HG03139 (cell line): ENCODE data around the gene WDPCP.
"Not testable (repeated sequence)": the region's sequence is repeated elsewhere in the genome, so short reads cannot be mapped to it uniquely, and the experiment has no call there.

Experiments used
- ATAC-seq: cut with Tn5 transposase; IDR thresholded peaks from one replicate; pipeline ENCODE4 v1.9.1; 2021; ENCODE audit not compliant: unreplicated experiment

WDPCP gene, protein sequence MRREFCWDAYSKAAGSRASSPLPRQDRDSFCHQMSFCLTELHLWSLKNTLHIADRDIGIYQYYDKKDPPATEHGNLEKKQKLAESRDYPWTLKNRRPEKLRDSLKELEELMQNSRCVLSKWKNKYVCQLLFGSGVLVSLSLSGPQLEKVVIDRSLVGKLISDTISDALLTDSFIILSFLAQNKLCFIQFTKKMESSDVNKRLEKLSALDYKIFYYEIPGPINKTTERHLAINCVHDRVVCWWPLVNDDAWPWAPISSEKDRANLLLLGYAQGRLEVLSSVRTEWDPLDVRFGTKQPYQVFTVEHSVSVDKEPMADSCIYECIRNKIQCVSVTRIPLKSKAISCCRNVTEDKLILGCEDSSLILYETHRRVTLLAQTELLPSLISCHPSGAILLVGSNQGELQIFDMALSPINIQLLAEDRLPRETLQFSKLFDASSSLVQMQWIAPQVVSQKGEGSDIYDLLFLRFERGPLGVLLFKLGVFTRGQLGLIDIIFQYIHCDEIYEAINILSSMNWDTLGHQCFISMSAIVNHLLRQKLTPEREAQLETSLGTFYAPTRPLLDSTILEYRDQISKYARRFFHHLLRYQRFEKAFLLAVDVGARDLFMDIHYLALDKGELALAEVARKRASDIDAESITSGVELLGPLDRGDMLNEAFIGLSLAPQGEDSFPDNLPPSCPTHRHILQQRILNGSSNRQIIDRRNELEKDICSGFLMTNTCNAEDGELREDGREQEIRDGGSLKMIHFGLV

GRCh38 chr2:63588385-63589147 lies at the start of gene WDPCP, which contains the start of gene MDH1:
Gene WDPCP, minus strand, starts transcription at chr2:63588477. Its CDS starts 206 bp downstream, at chr2:63588271.
Gene MDH1, plus strand, starts transcription at chr2:63588963. Its CDS starts 81 bp downstream, at chr2:63589044.
- ATAC-seq, result peak; percentile 87

- ATAC-seq, result no peak
Measured at GRCh38 chr2:63632382-63632781, 44.1 kb upstream of the WDPCP start.

DNA sequence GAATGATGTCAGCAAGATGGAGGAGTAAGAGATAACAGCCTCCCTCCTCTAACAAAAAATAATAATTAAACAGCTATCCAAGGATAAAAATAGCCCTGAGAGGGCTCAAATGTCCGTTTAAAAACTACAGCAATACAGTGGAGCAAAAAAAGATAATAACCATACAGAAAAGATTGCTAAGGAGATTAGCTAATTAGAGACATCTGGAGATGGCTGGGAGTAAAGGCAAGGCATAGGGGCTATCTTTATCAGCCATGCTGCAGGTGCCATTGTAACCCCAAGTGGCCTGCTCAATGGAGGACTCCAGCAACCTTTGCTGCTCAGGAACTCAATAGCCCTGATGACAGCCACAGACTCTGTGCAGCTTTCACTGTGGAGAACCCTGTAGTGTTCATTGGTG lies 43.2 kb upstream of the WDPCP start:
- ATAC-seq, result no peak

DNA sequence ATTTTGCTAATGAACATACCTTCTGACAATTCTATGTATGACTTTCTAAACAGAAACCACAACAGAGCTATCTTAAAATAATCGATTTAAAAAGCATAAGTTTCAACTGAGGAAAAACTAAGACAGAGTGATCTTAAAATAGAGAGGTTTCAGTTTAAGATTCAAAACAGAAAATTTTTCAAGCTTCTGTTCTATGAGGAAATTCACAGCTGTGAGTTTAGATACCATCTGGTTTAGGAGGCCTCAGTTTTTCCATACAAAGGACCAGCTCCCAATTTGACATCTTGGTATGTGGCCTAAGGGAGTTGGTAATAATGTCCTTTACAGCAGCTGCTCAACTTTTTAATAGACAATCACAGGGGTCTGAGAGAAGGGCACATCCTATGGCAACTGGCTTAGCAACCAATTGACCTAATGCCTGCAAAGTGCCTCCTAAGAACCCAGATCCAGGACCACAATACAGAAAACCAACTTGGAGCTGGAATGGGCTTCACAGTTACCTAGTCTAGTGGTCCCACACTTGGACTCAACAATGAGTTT lies 40.2 kb upstream of the WDPCP start:
- no peak for ATAC-seq

GRCh38 chr2:63627866-63628265 lies 39.6 kb upstream of the WDPCP start:
- ATAC-seq, result no peak

DNA sequence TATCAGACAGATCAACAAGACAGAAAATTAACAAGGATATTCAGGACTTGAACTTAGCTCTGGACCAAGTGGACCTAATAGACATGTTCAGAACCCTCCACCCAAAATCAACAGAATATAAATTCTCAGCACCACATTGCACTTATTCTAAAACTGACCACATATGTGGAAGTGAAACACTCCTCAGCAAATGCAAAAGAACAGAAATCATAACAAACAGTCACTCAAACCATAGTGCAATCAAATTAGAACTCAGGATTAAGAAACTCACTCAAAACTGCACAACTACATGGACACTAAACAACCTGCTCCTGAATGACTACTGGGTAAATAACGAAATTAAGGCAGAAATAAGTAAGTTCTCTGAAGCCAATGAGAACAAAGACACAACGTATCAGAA lies 35.5 kb upstream of the WDPCP start:
- ATAC-seq, result not testable (repeated sequence)

DNA sequence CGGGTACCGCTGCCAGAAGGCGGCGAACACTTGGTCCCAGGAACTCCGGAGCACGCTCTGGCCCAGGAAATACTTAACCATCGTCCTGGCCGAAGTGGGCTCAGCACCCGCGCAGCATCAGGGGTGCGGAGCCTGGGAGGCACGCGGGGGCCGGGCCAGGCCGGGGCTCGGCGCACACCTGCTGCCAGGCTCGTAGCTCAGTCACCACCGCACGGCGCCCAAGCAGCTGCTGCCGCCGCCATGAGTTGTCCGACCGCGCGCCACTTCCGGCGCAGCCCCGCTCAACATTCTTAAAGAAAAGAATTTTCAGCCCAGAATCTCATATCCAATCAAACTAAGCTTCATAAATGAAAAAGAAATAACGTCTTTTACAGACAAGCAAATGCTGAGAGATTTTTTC lies 34.5 kb upstream of the WDPCP start:
- ATAC-seq, result no peak

- no peak for ATAC-seq
Measured at GRCh38 chr2:63619328-63619727, 31.1 kb upstream of the WDPCP start.

DNA sequence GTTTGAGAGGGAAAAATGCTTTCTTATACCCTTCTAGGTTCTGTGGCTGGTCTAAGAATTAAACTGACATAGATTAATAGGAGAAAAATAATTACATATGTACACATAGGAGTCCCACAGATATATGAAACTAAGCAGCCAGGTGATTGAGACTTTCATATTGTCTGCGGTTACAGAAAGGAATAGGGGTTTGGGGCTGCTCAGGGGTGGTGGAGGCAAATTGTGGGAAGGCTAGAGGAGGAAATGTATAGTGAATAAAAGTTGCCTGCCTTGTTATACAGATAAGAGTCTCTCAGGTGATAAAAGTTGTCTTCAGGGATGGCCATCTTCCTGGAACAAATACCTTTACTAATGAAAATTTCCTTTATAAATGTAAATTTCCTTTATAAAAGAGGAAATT lies 29.1 kb upstream of the WDPCP start:
- ATAC-seq, result no peak

DNA sequence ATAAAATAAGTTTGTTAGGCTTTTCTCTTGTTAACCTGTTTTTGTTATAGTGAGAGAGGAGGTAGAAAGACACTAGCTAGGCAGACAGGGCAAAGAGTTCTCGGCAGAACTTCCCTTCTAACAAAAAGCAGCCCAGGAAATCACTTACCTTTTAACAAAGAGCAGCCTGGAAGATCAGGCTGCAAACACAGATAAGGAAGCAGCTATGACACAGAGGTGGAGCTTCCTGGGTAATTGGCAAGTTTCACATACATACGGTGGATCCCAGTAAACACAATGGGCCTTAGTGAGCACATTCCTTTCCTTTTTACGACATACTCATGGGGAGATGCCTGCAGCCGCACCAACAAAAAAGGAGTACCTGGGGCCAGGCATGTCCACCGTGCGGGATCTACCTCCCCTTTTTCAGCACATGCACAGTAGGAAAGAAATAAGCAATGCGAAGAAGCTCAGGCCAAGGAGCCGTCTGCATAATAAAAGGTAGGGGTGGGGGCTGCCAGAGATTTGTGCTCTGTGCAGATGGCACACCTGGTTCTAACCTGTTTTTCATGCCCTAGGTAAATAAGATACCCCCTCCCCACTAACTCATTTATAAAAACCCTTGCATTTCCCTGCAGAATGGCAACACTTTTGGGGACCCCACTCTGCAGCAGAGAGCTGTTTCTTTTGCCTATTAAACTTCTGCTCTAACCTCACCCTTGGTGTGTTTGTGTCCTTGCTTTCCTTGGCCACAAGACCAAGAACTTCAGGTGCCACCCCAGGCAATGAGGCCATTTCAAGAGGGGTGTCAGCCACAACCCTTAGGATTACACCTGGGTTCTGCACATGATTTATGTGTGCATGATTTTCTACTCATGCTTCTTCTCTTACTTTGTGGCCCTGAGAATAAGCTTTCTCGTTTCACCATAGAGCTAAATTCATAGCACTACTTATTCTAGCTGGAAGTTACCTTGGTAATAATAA lies 27.0 kb upstream of the WDPCP start:
- ATAC-seq, result no peak

DNA sequence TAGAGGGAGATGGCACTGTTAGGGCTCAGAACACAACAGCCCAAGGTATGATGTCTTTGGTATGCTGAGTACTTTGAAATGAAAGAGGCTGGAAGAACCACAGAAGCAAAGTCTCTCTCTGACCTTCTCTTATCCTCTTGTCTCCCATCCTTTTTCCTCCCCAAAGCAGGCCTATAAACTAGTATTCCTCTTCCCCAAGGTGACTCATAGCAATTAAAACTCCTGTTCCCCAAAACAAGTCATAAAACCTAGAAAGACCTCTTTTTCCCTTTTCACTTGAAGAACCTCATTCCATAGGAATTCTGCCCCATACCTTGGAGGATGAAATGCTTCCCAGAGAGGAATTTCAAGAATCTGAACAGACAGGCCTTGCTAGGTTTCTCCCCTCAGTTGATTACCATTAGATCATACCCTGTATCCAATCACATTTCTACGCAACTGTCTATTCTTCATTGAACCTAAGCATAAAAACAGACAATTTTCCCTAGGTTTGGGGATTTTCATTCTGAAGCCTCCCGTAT lies 26.2 kb upstream of the WDPCP start:
- ATAC-seq, result no peak

- no peak for ATAC-seq
Measured at GRCh38 chr2:63613391-63613901, 25.2 kb upstream of the WDPCP start.

GRCh38 chr2:63610525-63610924 lies 22.2 kb upstream of the WDPCP start:
- ATAC-seq, result no peak

DNA sequence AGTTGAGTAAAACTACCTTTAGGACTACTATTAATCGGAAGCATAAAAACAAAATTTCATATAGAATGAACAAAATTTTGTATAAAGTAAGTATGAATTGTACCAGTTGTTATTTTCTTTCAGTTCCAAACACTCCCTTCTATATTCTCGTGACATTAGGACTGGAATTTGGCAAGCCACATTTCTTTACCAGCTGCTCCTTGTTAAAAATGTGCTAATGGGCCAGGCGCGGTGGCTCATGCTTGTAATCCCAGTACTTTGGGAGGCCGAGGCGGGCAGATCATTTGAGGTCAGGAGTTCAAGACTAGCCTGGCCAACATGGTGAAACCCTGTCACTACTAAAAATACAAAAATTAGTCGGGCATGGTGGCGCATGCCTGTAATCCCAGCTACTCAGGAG lies 20.6 kb upstream of the WDPCP start:
- ATAC-seq, result not testable (repeated sequence)

DNA sequence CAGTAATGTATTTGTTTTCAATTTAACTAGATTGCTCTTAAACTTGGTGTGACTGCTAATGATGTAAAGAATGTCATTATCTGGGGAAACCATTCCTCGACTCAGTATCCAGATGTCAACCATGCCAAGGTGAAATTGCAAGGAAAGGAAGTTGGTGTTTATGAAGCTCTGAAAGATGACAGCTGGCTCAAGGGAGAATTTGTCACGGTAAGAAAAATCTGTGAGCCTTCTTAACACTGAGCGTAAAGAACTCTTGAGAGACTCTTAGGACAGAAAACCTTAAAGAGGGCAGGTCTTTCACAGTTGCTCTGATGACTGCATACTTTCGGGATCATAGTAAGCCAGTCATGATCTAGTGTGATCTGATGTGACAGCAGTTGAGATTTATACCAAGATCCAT lies 16.4 kb upstream of the WDPCP start:
- no peak for ATAC-seq

GRCh38 chr2:63600881-63601460 lies 12.7 kb upstream of the WDPCP start:
- ATAC-seq, result no peak

GRCh38 chr2:63598981-63599380 lies 10.7 kb upstream of the WDPCP start:
- ATAC-seq, result no peak

DNA sequence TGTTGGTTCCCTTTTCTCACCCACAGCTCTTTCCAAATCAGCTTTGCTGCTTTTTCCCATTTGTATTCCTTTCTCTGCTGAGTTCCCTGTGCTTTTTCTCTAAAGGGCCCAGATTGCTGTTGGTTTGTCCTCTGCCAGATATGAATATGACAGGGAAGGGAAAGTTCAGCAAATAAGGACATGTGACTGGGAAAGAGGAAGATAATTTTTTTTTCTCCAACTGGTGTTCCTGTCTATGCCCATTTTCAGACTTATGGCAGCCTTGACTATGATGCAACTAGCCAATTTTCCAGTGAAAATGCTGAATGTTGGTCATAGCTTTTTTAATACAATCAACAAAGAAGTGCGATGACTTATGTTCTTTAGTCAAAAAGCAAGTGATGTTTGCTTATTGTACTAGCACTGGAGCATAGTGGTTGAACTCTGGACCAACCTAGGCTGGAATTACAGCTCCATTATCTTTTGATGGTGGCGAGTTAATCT lies 8.2 kb upstream of the WDPCP start:
- no peak for ATAC-seq

GRCh38 chr2:63594660-63595059 lies 6.4 kb upstream of the WDPCP start:
- no peak for ATAC-seq
